CD14-positive monocyte (primary cell): ENCODE data around the gene TMEM203. TPM values are rescaled to one million over a fixed set of nuclear protein-coding genes. Genes with fewer than 3 reads are reported as not detected.

Experiments
- DNase-seq, 3 donors: peaks; one replicate each; pipeline ENCODE4 v3.0.0-alpha.2; 2011 to 2022
- H2AFZ ChIP-seq: 2 replicates; pipeline ENCODE4 v1.6.0; 2012; ENCODE audit warnings: mild to moderate bottlenecking, low read depth, low read length, inconsistent platforms; ENCODE audit not compliant: insufficient read depth, poor library complexity, severe bottlenecking
- H3K27ac ChIP-seq, 2 donors: 1 replicate in 1 of 2; 2 replicates in 1 of 2; pipeline ENCODE4 v1.5.1; 2012 to 2013; ENCODE audit warnings: low read length in 2 of 2, control low read depth in 1 of 2, inconsistent platforms in 1 of 2, low read depth in 1 of 2, mild to moderate bottlenecking in 1 of 2
- H3K27me3 ChIP-seq, 2 donors: one replicate each; pipeline versions ENCODE4 v1.6.0 to v1.6.1; 2011 to 2013; ENCODE audit warnings: low read length in 2 of 2; ENCODE audit not compliant: control insufficient read depth in 2 of 2, insufficient read depth in 2 of 2
- H3K36me3 ChIP-seq, 2 donors: replicated peaks in 1 of 2; 1 replicate in 1 of 2; 2 replicates in 1 of 2; pipeline versions ENCODE4 v1.5.1 to v1.6.1; 2012 to 2013; ENCODE audit warnings: low read length in 2 of 2, control low read depth in 1 of 2, inconsistent platforms in 1 of 2, mild to moderate bottlenecking in 1 of 2; ENCODE audit not compliant: insufficient read depth in 2 of 2, control insufficient read depth in 1 of 2
- H3K4me1 ChIP-seq, 2 donors: 1 replicate in 1 of 2; 2 replicates in 1 of 2; pipeline versions ENCODE4 v1.5.1 to v1.6.1; 2012 to 2013; ENCODE audit warnings: low read length in 2 of 2, control low read depth in 1 of 2, inconsistent platforms in 1 of 2, mild to moderate bottlenecking in 1 of 2, moderate library complexity in 1 of 2; ENCODE audit not compliant: insufficient read depth in 2 of 2, control insufficient read depth in 1 of 2
- H3K4me2 ChIP-seq: replicated peaks from 2 replicates; pipeline ENCODE3; 2012; ENCODE audit warnings: low read length, moderate library complexity, mild to moderate bottlenecking; ENCODE audit not compliant: poor library complexity, severe bottlenecking; ENCODE audit errors: extremely low read depth
- H3K4me3 ChIP-seq, 3 experiments: fragments of 200-600 bp in 1 of 3; sonication (generic) in 1 of 3; replicated peaks in 1 of 3; 1 replicate in 2 of 3; 2 replicates in 1 of 3; pipeline ENCODE4 v1.5.1; 2011 to 2013; ENCODE audit warnings: low read length in 3 of 3, mild to moderate bottlenecking in 3 of 3, control low read depth in 2 of 3, low read depth in 2 of 3, inconsistent platforms in 1 of 3, moderate library complexity in 1 of 3
- H3K79me2 ChIP-seq: 2 replicates; pipeline ENCODE4 v1.6.0; 2012; ENCODE audit warnings: mild to moderate bottlenecking, control low read depth, inconsistent platforms, low read length, moderate library complexity; ENCODE audit not compliant: insufficient read depth
- H3K9ac ChIP-seq: 2 replicates; pipeline ENCODE4 v1.6.0; 2017; ENCODE audit warnings: low read length, mild to moderate bottlenecking; ENCODE audit not compliant: insufficient read depth, poor library complexity, severe bottlenecking
- H3K9me3 ChIP-seq, 2 donors: replicated peaks in 1 of 2; 1 replicate in 1 of 2; 2 replicates in 1 of 2; pipeline versions ENCODE4 v1.5.1 to v1.6.1; 2012 to 2013; ENCODE audit warnings: low read length in 2 of 2, control low read depth in 1 of 2; ENCODE audit not compliant: control insufficient read depth in 1 of 2, insufficient read depth in 1 of 2
- H4K20me1 ChIP-seq: 2 replicates; pipeline ENCODE4 v1.6.0; 2012; ENCODE audit warnings: mild to moderate bottlenecking, low read length, control low read depth, moderate library complexity; ENCODE audit not compliant: insufficient read depth
- H3K27ac Mint-ChIP-seq, 7 donors: one replicate each; pipeline ENCODE4 v1.8.0; 2020; ENCODE audit warnings: mild to moderate bottlenecking in 7 of 7, mixed read lengths in 7 of 7, moderate library complexity in 6 of 7, inconsistent platforms in 2 of 7
- H3K27me3 Mint-ChIP-seq, 3 donors: one replicate each; pipeline ENCODE4 v1.8.0; 2021 to 2022; ENCODE audit warnings: low read depth in 3 of 3, mild to moderate bottlenecking in 3 of 3, mixed read lengths in 3 of 3, moderate library complexity in 3 of 3, inconsistent platforms in 1 of 3
- H3K36me3 Mint-ChIP-seq, 2 donors: one replicate each; pipeline ENCODE4 v1.8.0; 2020; ENCODE audit warnings: mixed read lengths in 2 of 2, inconsistent platforms in 1 of 2, mild to moderate bottlenecking in 1 of 2
- H3K4me1 Mint-ChIP-seq: one replicate; pipeline ENCODE4 v1.8.0; 2020; ENCODE audit warnings: mild to moderate bottlenecking, mixed read lengths
- H3K4me3 Mint-ChIP-seq, 2 donors: one replicate each; pipeline ENCODE4 v1.8.0; 2020; ENCODE audit warnings: mild to moderate bottlenecking in 2 of 2, mixed read lengths in 2 of 2, moderate library complexity in 1 of 2
- H3K9me3 Mint-ChIP-seq, 7 donors: one replicate each; pipeline ENCODE4 v1.8.0; 2020 to 2022; ENCODE audit warnings: mixed read lengths in 7 of 7, mild to moderate bottlenecking in 6 of 7, moderate library complexity in 6 of 7, inconsistent platforms in 2 of 7
- WGBS: methylation state at CpG from one replicate; pipeline ENCODE4 v1.1.5; 2013; ENCODE audit warnings: missing lambda C conversion rate; ENCODE audit not compliant: insufficient coverage; 5-methylcytosine and 5-hydroxymethylcytosine counted together
- intact Hi-C, 2 donors: fragments of 100-400 bp; cut with micrococcal nuclease; formaldehyde crosslinking; loops; one replicate each; pipeline versions ENCODE4 v1.15.0 to v1.15.1; 2023
- polyA plus RNA-seq, 3 donors: library from polyadenylated mRNA; depleted of rRNA in 1 of 3; unstranded in 2 of 3; stranded (reverse) in 1 of 3; fragments of 300-500 nt in 2 of 3; fragments of >200 nt in 1 of 3; fragmentation: Illumina TruSeq in 2 of 3; gene quantifications; 1 replicate in 2 of 3; 2 replicates in 1 of 3; pipeline ENCODE4 v1.2.3, GENCODE V29; 2012 to 2021
- TF ChIP-seq, protein P1 (sequence below): fragments of 200-600 bp; IDR thresholded peaks from one replicate; pipeline ENCODE4 v1.8.0; 2022; ENCODE audit warnings: antibody characterized with exemption, mild to moderate bottlenecking

The TMEM203 gene
- polyA plus RNA-seq, 3 donors = 13.1 to 88.1 (median 76.1) TPM

DNA sequence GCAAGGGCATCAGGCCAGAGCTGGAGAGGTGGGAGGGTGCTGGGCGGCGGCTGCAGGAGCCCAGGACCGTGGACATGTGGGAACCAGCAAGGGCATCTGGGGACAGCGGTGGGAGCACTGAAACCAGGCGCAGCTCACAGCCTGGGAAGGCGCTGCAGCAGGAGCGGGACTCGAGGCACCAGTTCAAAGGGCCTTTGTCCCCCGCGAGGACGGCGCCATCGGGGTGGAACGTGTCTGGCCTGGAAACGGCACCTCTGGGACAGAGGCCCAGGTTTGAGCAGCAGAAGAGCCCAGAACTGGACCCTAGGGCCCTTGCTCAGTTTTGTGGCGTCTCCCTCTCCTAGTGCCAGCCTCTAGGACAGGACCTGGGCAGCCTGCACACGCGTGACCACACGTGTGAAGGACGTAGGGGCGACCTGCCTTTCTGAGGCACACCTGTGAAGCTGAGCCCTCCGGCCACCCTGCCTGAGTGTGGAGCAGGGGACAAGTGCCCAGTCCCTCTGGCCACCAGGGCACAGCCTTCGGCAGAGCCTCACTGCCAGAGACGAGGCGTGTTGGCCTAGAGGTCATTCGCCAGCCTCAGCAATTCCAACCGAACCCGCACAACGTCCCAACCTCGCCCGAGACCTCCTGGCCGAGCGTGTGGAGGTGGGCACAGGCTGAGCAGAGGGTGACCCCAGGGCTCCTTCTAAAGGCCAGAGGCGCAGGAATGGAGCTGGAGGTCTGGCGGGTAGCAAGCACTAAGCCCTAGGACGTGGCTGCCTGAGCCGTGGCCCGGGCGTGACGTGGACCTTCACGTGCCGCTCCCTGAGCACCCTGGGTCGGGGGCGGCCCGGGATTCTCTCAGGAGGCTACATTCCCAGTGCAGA lies 31.4 kb downstream of the TMEM203 start:
- Histone ChIP-seq H3K27ac (no peak overlapping the region), H4K20me1 (no peaks in the 10 kb centered on the region), H2AFZ (no peak overlapping the region), H3K4me2 (no peak overlapping the region), H3K27me3 (peaks cover 3 to 40% of the 10 kb centered on the region in 2 donors), H3K9me3 (no peaks in the 10 kb centered on the region), H3K9ac (no peak overlapping the region), H3K4me1 (peaks cover 0 to 4% of the 10 kb centered on the region in 2 donors), H3K36me3 (peaks cover 15 to 22% of the 10 kb centered on the region in 2 donors), H3K79me2 (no peaks in the 10 kb centered on the region), H3K4me3 (no peak overlapping the region)
- intact Hi-C loops = no loop called here
- WGBS = 92% methylated on average over 45 of the region's 45 CpGs
- H3K4me1 Mint-ChIP-seq = no peaks in the 10 kb centered on the region
- peaks cover 10 to 15% of the 10 kb centered on the region in 2 donors for H3K36me3 Mint-ChIP-seq
- H3K4me3 Mint-ChIP-seq = no peak overlapping the region
- TF ChIP-seq, protein P1, sequence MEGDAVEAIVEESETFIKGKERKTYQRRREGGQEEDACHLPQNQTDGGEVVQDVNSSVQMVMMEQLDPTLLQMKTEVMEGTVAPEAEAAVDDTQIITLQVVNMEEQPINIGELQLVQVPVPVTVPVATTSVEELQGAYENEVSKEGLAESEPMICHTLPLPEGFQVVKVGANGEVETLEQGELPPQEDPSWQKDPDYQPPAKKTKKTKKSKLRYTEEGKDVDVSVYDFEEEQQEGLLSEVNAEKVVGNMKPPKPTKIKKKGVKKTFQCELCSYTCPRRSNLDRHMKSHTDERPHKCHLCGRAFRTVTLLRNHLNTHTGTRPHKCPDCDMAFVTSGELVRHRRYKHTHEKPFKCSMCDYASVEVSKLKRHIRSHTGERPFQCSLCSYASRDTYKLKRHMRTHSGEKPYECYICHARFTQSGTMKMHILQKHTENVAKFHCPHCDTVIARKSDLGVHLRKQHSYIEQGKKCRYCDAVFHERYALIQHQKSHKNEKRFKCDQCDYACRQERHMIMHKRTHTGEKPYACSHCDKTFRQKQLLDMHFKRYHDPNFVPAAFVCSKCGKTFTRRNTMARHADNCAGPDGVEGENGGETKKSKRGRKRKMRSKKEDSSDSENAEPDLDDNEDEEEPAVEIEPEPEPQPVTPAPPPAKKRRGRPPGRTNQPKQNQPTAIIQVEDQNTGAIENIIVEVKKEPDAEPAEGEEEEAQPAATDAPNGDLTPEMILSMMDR = no peak
- no peak for DNase-seq
- H3K27me3 Mint-ChIP-seq = peaks cover 27 to 51% (median 45%) of the 10 kb centered on the region in 3 donors
- H3K9me3 Mint-ChIP-seq = no peaks in the 10 kb centered on the region
- H3K27ac Mint-ChIP-seq = no peak overlapping the region

DNA sequence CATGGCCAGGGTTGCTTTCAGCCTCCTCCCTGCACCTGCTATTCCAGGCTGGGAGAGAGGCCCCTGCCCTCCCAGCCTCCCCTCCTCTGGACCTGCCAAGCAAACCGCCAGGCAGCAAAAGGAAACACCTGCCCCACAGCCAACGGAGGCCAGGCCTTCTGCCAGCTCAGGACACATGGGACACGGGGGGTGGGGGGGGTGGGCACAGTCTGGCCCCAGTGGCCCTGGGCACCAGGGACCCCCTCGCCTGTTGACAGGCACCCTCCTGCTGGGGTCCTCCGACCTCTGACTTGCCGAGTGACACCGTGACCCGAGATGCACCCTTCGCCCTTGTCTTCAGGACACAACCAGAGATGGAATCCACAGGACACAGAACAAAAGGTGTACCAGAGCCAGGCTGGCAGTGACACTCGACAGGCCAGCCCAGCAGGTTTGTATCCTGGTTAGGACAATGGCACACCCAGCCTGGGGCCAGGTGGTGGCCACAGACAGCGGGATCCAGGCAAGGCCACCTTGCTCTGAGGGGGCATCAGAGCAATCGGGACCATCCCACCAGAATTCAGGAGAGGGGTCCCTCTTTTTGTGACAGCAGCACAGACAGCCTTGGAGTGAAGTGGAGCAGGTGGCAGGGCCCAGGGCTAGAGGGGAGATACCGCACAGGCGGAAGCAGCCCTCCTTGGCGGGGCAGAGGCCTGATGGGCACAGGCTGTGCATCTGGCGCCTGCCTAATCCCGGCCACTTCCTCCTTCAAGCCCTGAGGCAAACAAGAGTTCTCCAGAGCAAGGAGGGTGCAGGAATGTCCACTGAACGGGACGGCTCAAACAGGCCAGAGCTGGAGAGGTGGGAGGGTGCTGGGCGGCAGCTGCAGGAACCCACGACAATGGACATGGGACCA lies 32.3 kb downstream of the TMEM203 start:
- Histone ChIP-seq H3K4me3 (no peak overlapping the region), H3K4me1 (peaks cover 0 to 6% of the 10 kb centered on the region in 2 donors), H3K27me3 (peaks cover 3 to 43% of the 10 kb centered on the region in 2 donors), H3K9ac (no peak overlapping the region), H3K9me3 (no peaks in the 10 kb centered on the region), H3K4me2 (no peak overlapping the region), H3K79me2 (no peaks in the 10 kb centered on the region), H2AFZ (no peak overlapping the region), H4K20me1 (no peaks in the 10 kb centered on the region), H3K36me3 (peaks cover 6 to 13% of the 10 kb centered on the region in 2 donors), H3K27ac (no peak overlapping the region)
- WGBS = 32% methylated on average over 18 of the region's 21 CpGs
- Mint-ChIP-seq H3K27me3 (peaks cover 31 to 60% (median 52%) of the 10 kb centered on the region in 3 donors), H3K9me3 (no peaks in the 10 kb centered on the region), H3K4me1 (no peaks in the 10 kb centered on the region), H3K27ac (peak overlapping the region in 1 of 7 donors; percentile 25), H3K4me3 (no peak overlapping the region), H3K36me3 (peaks cover 9 to 10% of the 10 kb centered on the region in 2 donors)
- TF ChIP-seq, protein P1 = no peak
- intact Hi-C loops = no loop called here
- no peak for DNase-seq
